NT2/D1 (cell line): Measurements from ENCODE around the gene UQCC3.

Experiments used
- DNase-seq: peaks from one replicate; pipeline ENCODE4 v3.0.0-alpha.2; 2011; ENCODE audit warnings: low read depth, low spot score
- H3K27me3 ChIP-seq: 2 replicates; pipeline ENCODE4 v1.6.0; 2011; ENCODE audit warnings: mild to moderate bottlenecking; ENCODE audit not compliant: insufficient read length, insufficient read depth
- H3K36me3 ChIP-seq: 2 replicates; pipeline ENCODE4 v1.6.1; 2011; ENCODE audit warnings: mild to moderate bottlenecking, low read length, mixed read lengths; ENCODE audit not compliant: insufficient read depth, insufficient read length
- H3K4me1 ChIP-seq: 2 replicates; pipeline ENCODE4 v1.5.1; 2011; ENCODE audit not compliant: insufficient read depth, insufficient read length
- H3K4me3 ChIP-seq: 2 replicates; pipeline ENCODE4 v1.5.1; 2011; ENCODE audit warnings: low read depth; ENCODE audit not compliant: insufficient read length
- H3K9ac ChIP-seq: 2 replicates; pipeline ENCODE4 v1.6.0; 2011; ENCODE audit warnings: low read depth; ENCODE audit not compliant: insufficient read length
- H3K9me3 ChIP-seq: 2 replicates; pipeline ENCODE4 v1.5.1; 2011; ENCODE audit warnings: mild to moderate bottlenecking, low read length; ENCODE audit not compliant: insufficient read depth
- SUZ12 ChIP-seq: IDR thresholded peaks from 2 replicates; pipeline ENCODE4 v1.6.1; 2011; ENCODE audit not compliant: insufficient read length, insufficient read depth; ENCODE audit errors: extremely low read depth
- YY1 ChIP-seq: IDR thresholded peaks from 2 replicates; pipeline ENCODE4 v1.6.1; 2011; ENCODE audit not compliant: insufficient read length, insufficient read depth
- ZNF274 ChIP-seq: IDR thresholded peaks from 2 replicates; pipeline ENCODE4 v1.6.1; 2011; ENCODE audit warnings: mild to moderate bottlenecking, low read depth, low read length

UQCC3 gene

DNA sequence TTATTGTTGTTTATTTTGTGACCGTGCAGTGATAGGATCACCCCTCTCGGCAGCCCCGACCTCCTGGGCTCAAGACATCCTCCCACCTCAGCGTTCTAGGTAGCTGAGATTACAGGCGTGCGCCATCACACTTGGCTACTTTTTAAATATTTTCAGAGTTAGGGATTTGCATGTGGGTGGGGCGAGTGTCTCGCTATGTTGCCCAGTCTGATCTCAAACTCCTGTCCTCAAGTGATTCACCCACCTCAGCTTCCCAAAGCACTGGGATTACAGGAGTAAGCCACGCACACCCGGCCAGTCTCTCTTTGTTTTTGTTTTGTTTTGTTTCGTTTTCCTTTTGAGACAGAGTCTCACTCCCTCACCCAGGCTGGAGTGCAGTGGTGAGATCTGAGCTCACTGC is 17.2 kb upstream of the UQCC3 start:
- Histone ChIP-seq H3K4me1 (no peaks in the 10 kb centered on the region), H3K9ac (no peak overlapping the region), H3K9me3 (no peaks in the 10 kb centered on the region), H3K36me3 (peaks cover 14% of the 10 kb centered on the region), H3K4me3 (no peak overlapping the region), H3K27me3 (no peaks in the 10 kb centered on the region)
- no peak for DNase-seq
- TF ChIP-seq ZNF274 (no peak), YY1 (no peak), SUZ12 (no peak)

DNA sequence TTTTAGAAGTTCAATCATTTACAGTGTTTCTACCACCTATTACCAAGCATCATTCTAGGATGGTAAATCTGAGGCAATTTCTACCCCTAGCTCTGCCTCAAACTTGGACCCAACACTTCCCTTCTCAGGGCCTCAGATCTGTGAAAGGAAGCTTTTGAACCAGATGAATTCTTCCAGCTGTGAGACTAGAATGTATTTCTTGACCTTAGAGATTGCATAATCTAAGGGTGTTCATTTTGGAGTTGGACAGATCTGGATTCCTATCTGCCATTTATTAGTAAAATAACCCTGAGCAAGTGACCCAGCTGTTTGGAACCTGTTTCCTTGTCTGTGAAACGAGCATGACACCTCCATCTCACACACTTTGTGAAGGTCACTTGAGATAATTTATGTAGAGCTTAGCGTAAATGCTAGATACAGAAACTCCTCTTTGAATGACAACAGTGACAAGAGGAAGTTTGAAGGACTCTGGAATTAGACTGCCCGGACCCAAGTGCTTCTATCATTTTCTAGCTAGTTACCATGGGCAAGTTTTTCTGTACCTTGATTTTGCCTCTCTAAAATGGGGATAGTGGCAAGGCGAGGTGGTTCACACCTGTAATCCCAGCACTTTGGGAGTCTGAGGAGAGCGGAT is 14.6 kb upstream of the UQCC3 start:
- H3K9me3 ChIP-seq: no peaks in the 10 kb centered on the region
- DNase-seq: no peak
- H3K27me3 ChIP-seq: no peaks in the 10 kb centered on the region
- no peaks in the 10 kb centered on the region for H3K4me1 ChIP-seq
- H3K9ac ChIP-seq: no peak overlapping the region
- no peak overlapping the region for H3K4me3 ChIP-seq
- H3K36me3 ChIP-seq: peaks cover 17% of the 10 kb centered on the region
- TF ChIP-seq ZNF274 (no peak), SUZ12 (no peak), YY1 (no peak)

GRCh38 chr11:62664405-62665074 is 6.9 kb upstream of the UQCC3 start:
- TF ChIP-seq YY1: no peak
- TF ChIP-seq SUZ12: no peak
- no peak for TF ChIP-seq ZNF274
- Histone ChIP-seq H3K27me3 (no peaks in the 10 kb centered on the region), H3K9ac (peak overlapping the region; percentile 100), H3K4me1 (no peaks in the 10 kb centered on the region), H3K36me3 (peaks cover 61% of the 10 kb centered on the region), H3K4me3 (peak overlapping the region; percentile 99), H3K9me3 (no peaks in the 10 kb centered on the region)
- DNase-seq: no peak

DNA sequence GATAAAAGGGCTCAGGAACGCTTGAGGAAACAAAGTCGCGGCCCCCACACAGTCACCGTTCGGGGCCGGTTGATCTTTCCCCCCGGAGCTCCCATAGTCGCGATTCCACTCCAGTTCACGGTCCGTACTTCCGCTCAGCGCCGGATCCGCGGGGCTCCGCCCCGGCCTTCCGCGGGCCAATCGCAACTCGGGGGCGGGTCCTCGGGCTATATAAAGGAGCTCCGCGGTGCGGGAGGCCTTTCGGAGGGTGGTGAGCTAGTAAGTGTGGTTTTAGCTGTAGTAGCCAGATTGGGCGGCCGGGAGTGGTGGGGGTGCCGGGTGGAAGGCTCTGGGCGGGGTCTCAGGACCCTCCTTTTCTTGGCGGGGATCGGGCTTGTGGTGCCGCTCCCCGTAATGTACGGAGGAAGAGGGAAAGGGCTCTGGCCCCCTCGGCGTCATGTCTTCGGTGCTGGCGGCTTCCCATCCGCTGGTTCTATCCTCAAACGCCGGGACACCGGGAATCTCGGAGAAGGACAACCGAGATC is 6.3 kb upstream of the UQCC3 start, which contains the start of the genes C11orf98 and CSKMT:
C11orf98 (minus strand) TSS at position 136 of the 524 bp plus-strand sequence; CDS start at position 95, 41 bp downstream.
CSKMT (plus strand) TSS at position 238 of the 524 bp plus-strand sequence. CDS start 568 bp downstream, outside the sequence.
- no peaks in the 10 kb centered on the region for H3K4me1 ChIP-seq
- TF ChIP-seq SUZ12: no peak
- no peak for TF ChIP-seq ZNF274
- no peak for TF ChIP-seq YY1
- H3K9me3 ChIP-seq: no peaks in the 10 kb centered on the region
- H3K36me3 ChIP-seq: peaks cover 67% of the 10 kb centered on the region
- DNase-seq: peak; percentile 93
- peak within 1 kb of the TSS; percentile 99 for H3K4me3 ChIP-seq
- H3K27me3 ChIP-seq: no peaks in the 10 kb centered on the region
- H3K9ac ChIP-seq: peak within 1 kb of the TSS; percentile 100

- Histone ChIP-seq H3K9me3 (no peaks in the 10 kb centered on the region), H3K36me3 (peaks cover 63% of the 10 kb centered on the region), H3K27me3 (no peaks in the 10 kb centered on the region), H3K9ac (peak overlapping the region; percentile 100), H3K4me1 (no peaks in the 10 kb centered on the region), H3K4me3 (peak overlapping the region; percentile 99)
- TF ChIP-seq SUZ12: no peak
- no peak for TF ChIP-seq YY1
- TF ChIP-seq ZNF274: no peak
- no peak for DNase-seq
Measured at GRCh38 chr11:62665599-62666258, 5.7 kb upstream of the UQCC3 start.

DNA sequence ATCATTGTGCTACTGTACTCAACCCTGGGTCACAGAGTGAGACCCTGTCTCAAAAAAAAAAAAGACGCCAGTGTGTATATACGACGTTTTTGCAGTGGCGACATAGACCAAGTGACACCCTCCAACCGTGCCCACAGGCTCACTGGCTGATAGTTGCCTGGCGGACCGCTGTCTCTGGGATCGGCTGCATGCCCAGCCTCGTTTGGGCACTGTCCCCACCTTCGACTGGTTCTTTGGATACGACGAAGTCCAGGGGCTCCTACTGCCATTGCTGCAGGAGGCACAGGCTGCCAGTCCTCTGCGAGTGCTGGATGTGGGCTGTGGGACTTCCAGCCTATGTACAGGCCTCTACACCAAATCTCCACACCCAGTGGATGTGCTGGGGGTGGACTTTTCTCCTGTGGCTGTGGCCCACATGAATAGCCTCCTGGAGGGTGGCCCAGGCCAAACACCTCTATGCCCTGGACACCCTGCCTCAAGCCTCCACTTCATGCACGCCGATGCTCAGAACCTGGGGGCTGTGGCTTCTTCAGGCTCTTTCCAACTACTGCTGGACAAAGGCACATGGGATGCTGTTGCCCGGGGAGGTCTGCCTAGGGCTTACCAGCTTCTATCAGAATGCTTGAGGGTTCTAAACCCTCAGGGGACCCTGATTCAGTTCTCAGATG is 5.1 kb upstream of the UQCC3 start:
- Histone ChIP-seq H3K9me3 (no peaks in the 10 kb centered on the region), H3K27me3 (no peaks in the 10 kb centered on the region), H3K4me1 (no peaks in the 10 kb centered on the region), H3K9ac (peak overlapping the region; percentile 100), H3K4me3 (peak overlapping the region; percentile 99), H3K36me3 (peaks cover 57% of the 10 kb centered on the region)
- no peak for TF ChIP-seq ZNF274
- DNase-seq: no peak

DNA sequence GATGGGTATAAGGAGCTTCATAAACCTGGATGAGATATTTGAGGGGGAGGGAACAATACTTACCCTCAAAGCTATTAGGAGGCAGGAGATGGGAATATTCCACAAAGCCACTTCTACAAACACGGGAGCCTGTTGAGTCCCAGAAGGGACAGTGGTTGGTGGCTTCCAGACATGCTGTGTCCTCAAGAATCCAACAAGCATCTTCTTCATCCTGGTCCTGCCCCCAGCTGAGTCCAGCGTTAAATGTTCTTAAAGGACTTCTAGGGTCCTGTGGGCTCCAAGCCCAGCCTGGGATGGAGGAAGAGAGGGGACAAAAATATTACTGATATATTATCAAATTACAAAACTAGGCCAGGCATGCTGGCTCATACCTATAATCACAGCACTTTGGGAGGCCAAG is 4.0 kb upstream of the UQCC3 start:
- Histone ChIP-seq H3K36me3 (peaks cover 47% of the 10 kb centered on the region), H3K4me1 (no peaks in the 10 kb centered on the region), H3K4me3 (no peak overlapping the region), H3K9ac (peak overlapping the region; percentile 100), H3K27me3 (no peaks in the 10 kb centered on the region), H3K9me3 (no peaks in the 10 kb centered on the region)
- no peak for TF ChIP-seq YY1
- TF ChIP-seq ZNF274: no peak
- no peak for TF ChIP-seq SUZ12
- no peak for DNase-seq
